ENCODE results near the gene MTX3. TPM values are rescaled to one million over a fixed set of nuclear protein-coding genes. Genes with fewer than 3 reads are reported as not detected.

MTX3 gene
- total and polyA plus RNA-seq, 4 donors, result 2.3 to 7.6 (median 4.4) TPM

- Histone ChIP-seq H3K9ac (ENCODE audit: low read depth in 1 of 2, low read length in 2 of 2) (no peak overlapping the region), H3K9me3 (ENCODE audit: control insufficient read depth in 4 of 4, low read length in 3 of 4) (no peaks in the 10 kb centered on the region), H3K27ac (ENCODE audit: low read depth in 1 of 2, low read length in 2 of 2) (no peak overlapping the region), H3K36me3 (ENCODE audit: control insufficient read depth in 4 of 4, insufficient read depth in 3 of 4, low read depth in 1 of 4, low read length in 3 of 4) (peaks cover 7 to 40% (median 23%) of the 10 kb centered on the region in 4 donors), H3K4me3 (ENCODE audit: low read depth in 1 of 3, low read length in 3 of 3) (no peak overlapping the region), H3K27me3 (ENCODE audit: control insufficient read depth in 4 of 4, insufficient read depth in 4 of 4, low read length in 3 of 4) (no peaks in the 10 kb centered on the region), H3K4me1 (ENCODE audit: control insufficient read depth in 4 of 4, insufficient read depth in 4 of 4, low read length in 3 of 4) (no peaks in the 10 kb centered on the region)
- no peak for DNase-seq (ENCODE audit: low spot score)
- 96% methylated on average over 7 of the region's 7 CpGs for WGBS
- TF ChIP-seq GABPA (IDR thresholded peaks at IDR 0.05 in 1 of 2, conservative IDR thresholded peaks at IDR 0.05 in 1 of 2) (no peak), ZBTB33 (IDR thresholded peaks at IDR 0.05) (no peak), MAX (IDR thresholded peaks at IDR 0.05) (no peak), HNF4A (conservative IDR thresholded peaks at IDR 0.05) (no peak), ATF3 (IDR thresholded peaks at IDR 0.05) (no peak), FOXA2 (IDR thresholded peaks at IDR 0.05) (no peak), TAF1 (conservative IDR thresholded peaks at IDR 0.05) (no peak), SP1 (IDR thresholded peaks at IDR 0.05) (no peak), HNF4G (IDR thresholded peaks at IDR 0.05) (no peak), CTCF (IDR thresholded peaks at IDR 0.05; ENCODE audit: low read depth, low read length, missing input control) (no peak), REST (IDR thresholded peaks at IDR 0.05) (no peak), NR2F2 (IDR thresholded peaks at IDR 0.05) (no peak), RXRA (IDR thresholded peaks at IDR 0.05) (no peak)
These were observed 7.4 kb downstream of the MTX3 start for GRCh38 chr5:79983618-79984017.

- 85% methylated on average over 1 of the region's 1 CpG for WGBS
- TF ChIP-seq TAF1 (conservative IDR thresholded peaks at IDR 0.05) (no peak), FOXA1 (IDR thresholded peaks at IDR 0.05) (no peak), HNF4G (IDR thresholded peaks at IDR 0.05) (no peak), CTCF (IDR thresholded peaks at IDR 0.05; ENCODE audit: low read depth, low read length, missing input control) (no peak), NR2F2 (IDR thresholded peaks at IDR 0.05) (no peak), GABPA (IDR thresholded peaks at IDR 0.05 in 1 of 2, conservative IDR thresholded peaks at IDR 0.05 in 1 of 2) (no peak), RAD21 (IDR thresholded peaks at IDR 0.05) (no peak), SP1 (IDR thresholded peaks at IDR 0.05) (no peak), EGR1 (IDR thresholded peaks at IDR 0.05; ENCODE audit: low read depth in 2 of 2) (no peak), REST (IDR thresholded peaks at IDR 0.05) (no peak)
- Histone ChIP-seq H3K9me3 (ENCODE audit: control insufficient read depth in 4 of 4, low read length in 3 of 4) (no peaks in the 10 kb centered on the region), H3K9ac (ENCODE audit: low read depth in 1 of 2, low read length in 2 of 2) (no peak overlapping the region), H3K27ac (ENCODE audit: low read depth in 1 of 2, low read length in 2 of 2) (no peak overlapping the region), H3K4me3 (ENCODE audit: low read depth in 1 of 3, low read length in 3 of 3) (no peak overlapping the region), H3K36me3 (ENCODE audit: control insufficient read depth in 4 of 4, insufficient read depth in 3 of 4, low read depth in 1 of 4, low read length in 3 of 4) (peaks cover 8 to 43% (median 28%) of the 10 kb centered on the region in 4 donors), H3K4me1 (ENCODE audit: control insufficient read depth in 4 of 4, insufficient read depth in 4 of 4, low read length in 3 of 4) (no peaks in the 10 kb centered on the region), H3K27me3 (ENCODE audit: control insufficient read depth in 4 of 4, insufficient read depth in 4 of 4, low read length in 3 of 4) (no peaks in the 10 kb centered on the region)
- no peak for DNase-seq (ENCODE audit: low spot score)
These were observed 8.9 kb downstream of the MTX3 start for GRCh38 chr5:79982136-79982535.
